B cell (primary cell): ENCODE results near the gene KCNC1.

Experiments
- CTCF ChIP-seq: fragments of 200-600 bp; IDR thresholded peaks from one replicate; pipeline ENCODE4 v1.8.0; 2022; ENCODE audit warnings: antibody characterized with exemption, mild to moderate bottlenecking
- EZH2 ChIP-seq: IDR thresholded peaks from 2 replicates; pipeline ENCODE4 v1.6.1; 2012; ENCODE audit warnings: borderline replicate concordance, low read depth, mild to moderate bottlenecking, moderate library complexity, low read length; ENCODE audit not compliant: insufficient read depth, poor library complexity, severe bottlenecking

GRCh38 chr11:17778956-17779860 is 44.6 kb downstream of the KCNC1 start:
- TF ChIP-seq CTCF: no peak
- no peak for TF ChIP-seq EZH2
